Left lung (tissue), 10 donors: ENCODE data around the gene NFKBIZ. TPM values are rescaled to one million over a fixed set of nuclear protein-coding genes. Genes with fewer than 3 reads are reported as not detected.

ENCODE experiments used
- ATAC-seq: fragments of 200-7000 bp; cut with Tn5 transposase; one replicate; pipeline ENCODE4 v1.9.1; 2020; ENCODE audit warnings: moderate library complexity
- DNase-seq, 4 donors: peaks; one replicate each; pipeline ENCODE4 v3.0.0-alpha.2; 2013 to 2020
- H3K27ac ChIP-seq, 2 donors: fragments of 200-600 bp; sonication (generic) in 1 of 2; one replicate each; pipeline versions ENCODE4 v1.5.0 to v1.8.0; 2020 to 2021
- H3K27me3 ChIP-seq, 2 donors: fragments of 200-600 bp; sonication (generic) in 1 of 2; one replicate each; pipeline versions ENCODE4 v1.5.0 to v1.8.0; 2020 to 2021
- H3K36me3 ChIP-seq, 2 donors: fragments of 200-600 bp; sonication (generic) in 1 of 2; one replicate each; pipeline versions ENCODE4 v1.5.0 to v1.8.0; 2020 to 2021
- H3K4me1 ChIP-seq, 2 donors: fragments of 200-600 bp; one replicate each; pipeline ENCODE4 v1.8.0; 2021
- H3K4me3 ChIP-seq, 2 donors: fragments of 200-600 bp; sonication (generic) in 1 of 2; one replicate each; pipeline versions ENCODE4 v1.5.0 to v1.8.0; 2020 to 2021; ENCODE audit warnings: mild to moderate bottlenecking in 1 of 2
- H3K9me3 ChIP-seq, 2 donors: fragments of 200-600 bp; sonication (generic) in 1 of 2; one replicate each; pipeline versions ENCODE4 v1.5.0 to v1.8.0; 2020 to 2021
- CTCF ChIP-seq, 2 donors: fragments of 200-600 bp; sonication (generic) in 1 of 2; IDR thresholded peaks; one replicate each; pipeline versions ENCODE4 v1.5.0 to v1.8.0; 2021; ENCODE audit warnings: antibody characterized with exemption in 2 of 2
- intact Hi-C, 2 donors: fragments of 100-400 bp; cut with DNase I; formaldehyde crosslinking; loops; one replicate each; pipeline versions ENCODE4 v1.11.2 to v1.14.2; 2022
- polyA plus RNA-seq, 6 donors: library from polyadenylated mRNA; unstranded; fragments of 120-200 nt; gene quantifications; one replicate each; pipeline ENCODE4 v1.2.1, GENCODE V29; 2013; ENCODE audit not compliant: insufficient read length in 6 of 6
- total RNA-seq, 2 donors: library from RNA; stranded (reverse); fragmentation: NEBNext Ultra II Directional; extraction: Animal tissue kit (Norgen Biotek cat#: 25700); gene quantifications; one replicate each; pipeline ENCODE4 v1.2.1, GENCODE V29; 2021
- donor health status: DM: no; HTN: yes; CAD: no.
- donor health status: DM: no; HTN: no; CAD: no.

The NFKBIZ gene
- total and polyA plus RNA-seq, 8 donors: 19.2 to 125 (median 42.6) TPM

GRCh38 chr3:101849714-101850245 is 466 bp downstream of the NFKBIZ start:
- Histone ChIP-seq H3K9me3 (no peaks in the 10 kb centered on the region), H3K36me3 (peaks cover 16 to 32% of the 10 kb centered on the region in 2 donors), H3K4me1 (peaks cover 6 to 57% of the 10 kb centered on the region in 2 donors), H3K27me3 (no peaks in the 10 kb centered on the region), H3K27ac (peak overlapping the region; percentile 99 to 100), H3K4me3 (peak overlapping the region; percentile 76 to 94)
- ATAC-seq (peak; percentile 10), DNase-seq (peak; percentile 42 to 92 (median 48))
- intact Hi-C loops: no loop called here
- TF ChIP-seq CTCF (IDR thresholded peaks at IDR 0.05): no peak

- peaks cover 6 to 64% of the 10 kb centered on the region in 2 donors for H3K4me1 ChIP-seq
- no peak for TF ChIP-seq CTCF (IDR thresholded peaks at IDR 0.05)
- H3K36me3 ChIP-seq: peaks cover 21 to 38% of the 10 kb centered on the region in 2 donors
- peak in 2 of 4 donors; percentile 56 to 67 for DNase-seq
- intact Hi-C loops: no loop called here
- ATAC-seq: no peak
- peak overlapping the region; percentile 76 to 94 for H3K4me3 ChIP-seq
- H3K27me3 ChIP-seq: no peaks in the 10 kb centered on the region
- H3K27ac ChIP-seq: peak overlapping the region; percentile 99 to 100
- no peaks in the 10 kb centered on the region for H3K9me3 ChIP-seq
Observed at GRCh38 chr3:101850246-101851051, 1.1 kb downstream of the NFKBIZ start.

GRCh38 chr3:101851072-101851770 is 1.9 kb downstream of the NFKBIZ start:
- DNase-seq: peak in 1 of 4 donors; percentile 25
- peak overlapping the region; percentile 99 to 100 for H3K27ac ChIP-seq
- intact Hi-C loops: no loop called here

GRCh38 chr3:101851850-101852714 is 2.8 kb downstream of the NFKBIZ start:
- Histone ChIP-seq H3K36me3 (peaks cover 26 to 55% of the 10 kb centered on the region in 2 donors), H3K4me1 (peaks cover 6 to 76% of the 10 kb centered on the region in 2 donors), H3K27me3 (no peaks in the 10 kb centered on the region), H3K9me3 (no peaks in the 10 kb centered on the region), H3K4me3 (peak overlapping the region; percentile 76 to 94), H3K27ac (peak overlapping the region; percentile 99 to 100)
- ATAC-seq (no peak), DNase-seq (no peak)
- intact Hi-C loops: no loop called here
- no peak for TF ChIP-seq CTCF (IDR thresholded peaks at IDR 0.05)

More at GRCh38 chr3:101851072-101851770, 1.9 kb downstream of the NFKBIZ start:
- no peaks in the 10 kb centered on the region for H3K27me3 ChIP-seq
- H3K9me3 ChIP-seq: no peaks in the 10 kb centered on the region
- no peak for ATAC-seq
- peaks cover 6 to 72% of the 10 kb centered on the region in 2 donors for H3K4me1 ChIP-seq
- TF ChIP-seq CTCF (IDR thresholded peaks at IDR 0.05): no peak
- H3K4me3 ChIP-seq: peak overlapping the region; percentile 76 to 94
- H3K36me3 ChIP-seq: peaks cover 26 to 46% of the 10 kb centered on the region in 2 donors
